ENCODE measurements around the gene PAMR1.

DNA sequence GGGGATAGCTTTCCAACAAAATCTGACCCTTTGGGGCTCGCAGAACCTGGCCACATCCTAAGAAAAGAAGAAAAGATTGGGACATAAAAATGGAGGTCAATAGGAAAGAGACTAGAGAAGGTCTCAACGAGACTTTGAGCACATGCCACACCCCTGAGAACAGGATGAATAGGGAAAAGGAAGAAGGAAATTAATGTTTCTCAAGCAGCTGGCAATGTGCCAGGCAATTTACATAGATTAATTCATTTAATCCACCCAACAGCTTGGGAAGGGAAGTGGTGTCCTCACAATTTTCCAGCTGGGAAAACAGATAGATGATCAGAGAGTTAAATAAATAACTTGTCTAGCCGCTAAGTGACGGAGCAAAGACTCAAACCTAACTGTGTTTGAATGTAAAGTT, 50.7 kb downstream of the PAMR1 start:
- TF ChIP-seq POLR2AphosphoS5 (IDR thresholded peaks at IDR 0.05; ENCODE audit: low read depth, low read length) (no peak), SIN3A (IDR thresholded peaks at IDR 0.05; ENCODE audit: borderline replicate concordance, insufficient read depth, low read length) (no peak)
- TF ChIP-seq, protein P1, sequence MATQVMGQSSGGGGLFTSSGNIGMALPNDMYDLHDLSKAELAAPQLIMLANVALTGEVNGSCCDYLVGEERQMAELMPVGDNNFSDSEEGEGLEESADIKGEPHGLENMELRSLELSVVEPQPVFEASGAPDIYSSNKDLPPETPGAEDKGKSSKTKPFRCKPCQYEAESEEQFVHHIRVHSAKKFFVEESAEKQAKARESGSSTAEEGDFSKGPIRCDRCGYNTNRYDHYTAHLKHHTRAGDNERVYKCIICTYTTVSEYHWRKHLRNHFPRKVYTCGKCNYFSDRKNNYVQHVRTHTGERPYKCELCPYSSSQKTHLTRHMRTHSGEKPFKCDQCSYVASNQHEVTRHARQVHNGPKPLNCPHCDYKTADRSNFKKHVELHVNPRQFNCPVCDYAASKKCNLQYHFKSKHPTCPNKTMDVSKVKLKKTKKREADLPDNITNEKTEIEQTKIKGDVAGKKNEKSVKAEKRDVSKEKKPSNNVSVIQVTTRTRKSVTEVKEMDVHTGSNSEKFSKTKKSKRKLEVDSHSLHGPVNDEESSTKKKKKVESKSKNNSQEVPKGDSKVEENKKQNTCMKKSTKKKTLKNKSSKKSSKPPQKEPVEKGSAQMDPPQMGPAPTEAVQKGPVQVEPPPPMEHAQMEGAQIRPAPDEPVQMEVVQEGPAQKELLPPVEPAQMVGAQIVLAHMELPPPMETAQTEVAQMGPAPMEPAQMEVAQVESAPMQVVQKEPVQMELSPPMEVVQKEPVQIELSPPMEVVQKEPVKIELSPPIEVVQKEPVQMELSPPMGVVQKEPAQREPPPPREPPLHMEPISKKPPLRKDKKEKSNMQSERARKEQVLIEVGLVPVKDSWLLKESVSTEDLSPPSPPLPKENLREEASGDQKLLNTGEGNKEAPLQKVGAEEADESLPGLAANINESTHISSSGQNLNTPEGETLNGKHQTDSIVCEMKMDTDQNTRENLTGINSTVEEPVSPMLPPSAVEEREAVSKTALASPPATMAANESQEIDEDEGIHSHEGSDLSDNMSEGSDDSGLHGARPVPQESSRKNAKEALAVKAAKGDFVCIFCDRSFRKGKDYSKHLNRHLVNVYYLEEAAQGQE (IDR thresholded peaks at IDR 0.05; ENCODE audit: insufficient read depth in 1 of 2, low read depth in 2 of 2, low read length in 2 of 2) = no peak

All from PFSK-1 (cell line).